Hepatocyte (in vitro differentiated cells): ENCODE results near the gene SPOCD1.

Experiments
- CTCF ChIP-seq: fragments of 200-600 bp; sonication (generic); IDR thresholded peaks from 2 replicates; pipeline ENCODE4 v1.5.1; 2016; ENCODE audit warnings: antibody characterized with exemption, mild to moderate bottlenecking; ENCODE audit not compliant: poor library complexity
- EZH2 ChIP-seq: fragments of 200-600 bp; sonication (generic); IDR thresholded peaks from 2 replicates; pipeline ENCODE4 v1.6.1; 2016; ENCODE audit warnings: antibody characterized with exemption, mild to moderate bottlenecking, borderline replicate concordance
- EZH2phosphoT487 ChIP-seq: fragments of 200-600 bp; sonication (generic); IDR thresholded peaks from one replicate; pipeline ENCODE4 v1.6.1; 2018; ENCODE audit warnings: antibody characterized with exemption, mild to moderate bottlenecking, low read depth, moderate library complexity; ENCODE audit not compliant: unreplicated experiment, severe bottlenecking

- TF ChIP-seq CTCF, result no peak
- TF ChIP-seq EZH2phosphoT487, result no peak
- no peak for TF ChIP-seq EZH2
These were observed 24.0 kb upstream of the SPOCD1 start for GRCh38 chr1:31839662-31840343.
